ENCODE results near the gene ARRB1. TPM values are rescaled to one million over a fixed set of nuclear protein-coding genes. Genes with fewer than 3 reads are reported as not detected.

Gene ARRB1
- total and polyA plus RNA-seq, 2 of the 13 experiments (the other 11 are each of a cell fraction or from before 2014, with no cell fraction given), result 22.5 to 35.7 TPM

DNA sequence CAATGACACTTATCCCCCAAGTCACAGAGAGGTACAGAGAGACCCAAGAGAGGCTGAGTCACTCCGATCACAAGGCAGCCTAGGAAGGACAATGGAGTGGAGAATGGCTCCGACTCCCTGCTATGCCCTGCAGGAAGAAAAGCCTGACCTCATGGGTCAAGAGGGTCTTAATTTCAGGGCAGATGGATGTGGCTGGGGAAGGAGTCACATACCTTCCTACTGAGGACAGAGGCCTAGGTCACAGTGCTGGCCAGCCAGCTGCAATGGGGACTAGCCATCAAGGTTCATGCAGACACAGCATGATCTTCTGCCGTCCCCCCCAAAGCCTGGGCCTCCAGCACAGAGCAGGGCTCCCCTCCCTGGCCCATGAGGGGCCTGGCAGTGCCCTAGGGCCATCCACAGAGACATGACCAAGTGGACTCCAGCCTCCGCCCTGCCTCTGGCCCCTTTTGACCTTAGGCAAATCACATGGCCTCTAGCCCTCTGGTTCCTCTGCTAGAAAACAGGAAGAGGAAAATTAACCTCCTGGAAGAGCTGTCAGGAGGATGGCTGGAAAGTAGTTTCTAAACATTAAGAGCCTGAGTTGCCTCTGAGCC lies 1.8 kb downstream of the ARRB1 start (continued):
- TF ChIP-seq, protein P1, sequence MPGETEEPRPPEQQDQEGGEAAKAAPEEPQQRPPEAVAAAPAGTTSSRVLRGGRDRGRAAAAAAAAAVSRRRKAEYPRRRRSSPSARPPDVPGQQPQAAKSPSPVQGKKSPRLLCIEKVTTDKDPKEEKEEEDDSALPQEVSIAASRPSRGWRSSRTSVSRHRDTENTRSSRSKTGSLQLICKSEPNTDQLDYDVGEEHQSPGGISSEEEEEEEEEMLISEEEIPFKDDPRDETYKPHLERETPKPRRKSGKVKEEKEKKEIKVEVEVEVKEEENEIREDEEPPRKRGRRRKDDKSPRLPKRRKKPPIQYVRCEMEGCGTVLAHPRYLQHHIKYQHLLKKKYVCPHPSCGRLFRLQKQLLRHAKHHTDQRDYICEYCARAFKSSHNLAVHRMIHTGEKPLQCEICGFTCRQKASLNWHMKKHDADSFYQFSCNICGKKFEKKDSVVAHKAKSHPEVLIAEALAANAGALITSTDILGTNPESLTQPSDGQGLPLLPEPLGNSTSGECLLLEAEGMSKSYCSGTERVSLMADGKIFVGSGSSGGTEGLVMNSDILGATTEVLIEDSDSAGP (CRISPR knock-in tag; IDR thresholded peaks at IDR 0.05; ENCODE audit: borderline replicate concordance), result peak; percentile 58
- TF ChIP-seq RARG (CRISPR knock-in tag; IDR thresholded peaks at IDR 0.05; ENCODE audit: low read depth) (no peak), ATF7-NPFF (CRISPR knock-in tag; IDR thresholded peaks at IDR 0.05; ENCODE audit: low read depth) (peak; percentile 37; the same call in 1 of the 2 replicates), THAP11 (CRISPR knock-in tag; IDR thresholded peaks at IDR 0.05) (no peak), HDAC1 (CRISPR knock-in tag; IDR thresholded peaks at IDR 0.05) (peak; percentile 52; the same call in 1 of the 2 replicates), ZNF768 (CRISPR knock-in tag; IDR thresholded peaks at IDR 0.05) (no peak), ZNF354B (CRISPR knock-in tag; IDR thresholded peaks at IDR 0.05) (0 out of 2 replicates have a peak, but pooled peaks have one; percentile 78), NR2C2 (CRISPR knock-in tag; IDR thresholded peaks at IDR 0.05; ENCODE audit: borderline replicate concordance) (0 out of 2 replicates have a peak, but pooled peaks have one; percentile 32), RXRA (CRISPR knock-in tag; IDR thresholded peaks at IDR 0.05) (peak; percentile 78), ZNF615 (CRISPR knock-in tag; IDR thresholded peaks at IDR 0.05; ENCODE audit: borderline replicate concordance) (no peak), GFI1 (CRISPR knock-in tag; IDR thresholded peaks at IDR 0.05; ENCODE audit: borderline replicate concordance) (peak; percentile 42; the same call in 1 of the 2 replicates), NFKBIZ (CRISPR knock-in tag; IDR thresholded peaks at IDR 0.05) (no peak), GTF3A (CRISPR knock-in tag; conservative IDR thresholded peaks at IDR 0.05) (no peak), NRL (CRISPR knock-in tag; IDR thresholded peaks at IDR 0.05; ENCODE audit: borderline replicate concordance) (no peak), FOXO1 (CRISPR knock-in tag; IDR thresholded peaks at IDR 0.05) (peak; percentile 42; the same call in 1 of the 2 replicates), ZNF274 (CRISPR knock-in tag; IDR thresholded peaks at IDR 0.05) (peak; percentile 35; the same call in 1 of the 2 replicates)
- TF ChIP-seq, protein P2, sequence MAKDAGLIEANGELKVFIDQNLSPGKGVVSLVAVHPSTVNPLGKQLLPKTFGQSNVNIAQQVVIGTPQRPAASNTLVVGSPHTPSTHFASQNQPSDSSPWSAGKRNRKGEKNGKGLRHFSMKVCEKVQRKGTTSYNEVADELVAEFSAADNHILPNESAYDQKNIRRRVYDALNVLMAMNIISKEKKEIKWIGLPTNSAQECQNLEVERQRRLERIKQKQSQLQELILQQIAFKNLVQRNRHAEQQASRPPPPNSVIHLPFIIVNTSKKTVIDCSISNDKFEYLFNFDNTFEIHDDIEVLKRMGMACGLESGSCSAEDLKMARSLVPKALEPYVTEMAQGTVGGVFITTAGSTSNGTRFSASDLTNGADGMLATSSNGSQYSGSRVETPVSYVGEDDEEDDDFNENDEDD (CRISPR knock-in tag; IDR thresholded peaks at IDR 0.05; ENCODE audit: borderline replicate concordance), result no peak
- TF ChIP-seq, protein P3, sequence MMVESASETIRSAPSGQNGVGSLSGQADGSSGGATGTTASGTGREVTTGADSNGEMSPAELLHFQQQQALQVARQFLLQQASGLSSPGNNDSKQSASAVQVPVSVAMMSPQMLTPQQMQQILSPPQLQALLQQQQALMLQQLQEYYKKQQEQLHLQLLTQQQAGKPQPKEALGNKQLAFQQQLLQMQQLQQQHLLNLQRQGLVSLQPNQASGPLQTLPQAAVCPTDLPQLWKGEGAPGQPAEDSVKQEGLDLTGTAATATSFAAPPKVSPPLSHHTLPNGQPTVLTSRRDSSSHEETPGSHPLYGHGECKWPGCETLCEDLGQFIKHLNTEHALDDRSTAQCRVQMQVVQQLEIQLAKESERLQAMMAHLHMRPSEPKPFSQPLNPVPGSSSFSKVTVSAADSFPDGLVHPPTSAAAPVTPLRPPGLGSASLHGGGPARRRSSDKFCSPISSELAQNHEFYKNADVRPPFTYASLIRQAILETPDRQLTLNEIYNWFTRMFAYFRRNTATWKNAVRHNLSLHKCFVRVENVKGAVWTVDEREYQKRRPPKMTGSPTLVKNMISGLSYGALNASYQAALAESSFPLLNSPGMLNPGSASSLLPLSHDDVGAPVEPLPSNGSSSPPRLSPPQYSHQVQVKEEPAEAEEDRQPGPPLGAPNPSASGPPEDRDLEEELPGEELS (CRISPR knock-in tag; IDR thresholded peaks at IDR 0.05), result 0 out of 2 replicates have a peak, but pooled peaks have one; percentile 55
- TF ChIP-seq, protein P4, sequence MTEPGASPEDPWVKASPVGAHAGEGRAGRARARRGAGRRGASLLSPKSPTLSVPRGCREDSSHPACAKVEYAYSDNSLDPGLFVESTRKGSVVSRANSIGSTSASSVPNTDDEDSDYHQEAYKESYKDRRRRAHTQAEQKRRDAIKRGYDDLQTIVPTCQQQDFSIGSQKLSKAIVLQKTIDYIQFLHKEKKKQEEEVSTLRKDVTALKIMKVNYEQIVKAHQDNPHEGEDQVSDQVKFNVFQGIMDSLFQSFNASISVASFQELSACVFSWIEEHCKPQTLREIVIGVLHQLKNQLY (CRISPR knock-in tag; IDR thresholded peaks at IDR 0.05), result peak; percentile 41; the same call in 1 of the 2 replicates
- TF ChIP-seq, protein P5, sequence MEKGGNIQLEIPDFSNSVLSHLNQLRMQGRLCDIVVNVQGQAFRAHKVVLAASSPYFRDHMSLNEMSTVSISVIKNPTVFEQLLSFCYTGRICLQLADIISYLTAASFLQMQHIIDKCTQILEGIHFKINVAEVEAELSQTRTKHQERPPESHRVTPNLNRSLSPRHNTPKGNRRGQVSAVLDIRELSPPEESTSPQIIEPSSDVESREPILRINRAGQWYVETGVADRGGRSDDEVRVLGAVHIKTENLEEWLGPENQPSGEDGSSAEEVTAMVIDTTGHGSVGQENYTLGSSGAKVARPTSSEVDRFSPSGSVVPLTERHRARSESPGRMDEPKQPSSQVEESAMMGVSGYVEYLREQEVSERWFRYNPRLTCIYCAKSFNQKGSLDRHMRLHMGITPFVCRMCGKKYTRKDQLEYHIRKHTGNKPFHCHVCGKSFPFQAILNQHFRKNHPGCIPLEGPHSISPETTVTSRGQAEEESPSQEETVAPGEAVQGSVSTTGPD (CRISPR knock-in tag; IDR thresholded peaks at IDR 0.05), result no peak
- TF ChIP-seq, protein P6, sequence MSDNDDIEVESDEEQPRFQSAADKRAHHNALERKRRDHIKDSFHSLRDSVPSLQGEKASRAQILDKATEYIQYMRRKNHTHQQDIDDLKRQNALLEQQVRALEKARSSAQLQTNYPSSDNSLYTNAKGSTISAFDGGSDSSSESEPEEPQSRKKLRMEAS (IDR thresholded peaks at IDR 0.05), result peak; percentile 73
